ENCODE results near the gene ERGIC2.
"Not testable (repeated sequence)": the region's sequence is repeated elsewhere in the genome, so short reads cannot be mapped to it uniquely, and the experiment has no call there.

Gene ERGIC2

GRCh38 chr12:29299633-29300032, 81.3 kb downstream of the ERGIC2 start:
- DNase-seq, result peak in 3 of 4 experiments; percentile 8 to 52 (median 19)

- no peak for DNase-seq
These were observed 89.7 kb downstream of the ERGIC2 start for GRCh38 chr12:29291226-29291625.

- DNase-seq, result not testable (repeated sequence)
These were observed 90.5 kb downstream of the ERGIC2 start for GRCh38 chr12:29290475-29290874.

- no peak for DNase-seq
These were observed 92.9 kb downstream of the ERGIC2 start for GRCh38 chr12:29288031-29288430.

GRCh38 chr12:29287622-29288021, 93.3 kb downstream of the ERGIC2 start:
- DNase-seq, result no peak

All from suppressor macrophage (primary cell).